Stimulated activated naive CD8-positive, alpha-beta T cell treated with anti-CD3 and anti-CD28 coated beads, Interleukin-15, Interleukin-2, amounts not matched to agents 100 ng/mL and 50 ng/mL, for 24 hours (primary cell): Measurements from ENCODE around the gene CALD1.

ENCODE experiments used
- H3K27ac Mint-ChIP-seq: one replicate; pipeline ENCODE4 v1.8.0; 2021; ENCODE audit warnings: mild to moderate bottlenecking, mixed read lengths
- H3K27me3 Mint-ChIP-seq: one replicate; pipeline ENCODE4 v1.8.0; 2021; ENCODE audit warnings: mixed read lengths
- H3K36me3 Mint-ChIP-seq: one replicate; pipeline ENCODE4 v1.8.0; 2021; ENCODE audit warnings: low read depth, mixed read lengths
- H3K4me1 Mint-ChIP-seq: one replicate; pipeline ENCODE4 v1.8.0; 2021; ENCODE audit warnings: low read depth, mixed read lengths
- H3K4me3 Mint-ChIP-seq: one replicate; pipeline ENCODE4 v1.8.0; 2021; ENCODE audit warnings: mild to moderate bottlenecking, mixed read lengths
- H3K9me3 Mint-ChIP-seq: one replicate; pipeline ENCODE4 v1.8.0; 2021; ENCODE audit warnings: mixed read lengths

Gene CALD1

GRCh38 chr7:134992626-134993179, 213.3 kb downstream of the CALD1 start:
- H3K36me3 Mint-ChIP-seq: peaks cover 63% of the 10 kb centered on the region
- H3K4me3 Mint-ChIP-seq: peak overlapping the region; percentile 56
- no peaks in the 10 kb centered on the region for H3K27me3 Mint-ChIP-seq
- peak overlapping the region; percentile 86 for H3K27ac Mint-ChIP-seq
- no peaks in the 10 kb centered on the region for H3K9me3 Mint-ChIP-seq
- H3K4me1 Mint-ChIP-seq: peaks cover 92% of the 10 kb centered on the region

GRCh38 chr7:134993877-134994456, 214.5 kb downstream of the CALD1 start:
- Mint-ChIP-seq H3K27ac (peak overlapping the region; percentile 87), H3K9me3 (no peaks in the 10 kb centered on the region), H3K4me3 (no peak overlapping the region), H3K36me3 (peaks cover 62% of the 10 kb centered on the region), H3K4me1 (peaks cover 83% of the 10 kb centered on the region), H3K27me3 (no peaks in the 10 kb centered on the region)

GRCh38 chr7:134995239-134996096, 216.0 kb downstream of the CALD1 start:
- H3K27me3 Mint-ChIP-seq: no peaks in the 10 kb centered on the region
- H3K9me3 Mint-ChIP-seq: no peaks in the 10 kb centered on the region
- H3K4me3 Mint-ChIP-seq: peak overlapping the region; percentile 51
- peaks cover 69% of the 10 kb centered on the region for H3K4me1 Mint-ChIP-seq
- peaks cover 57% of the 10 kb centered on the region for H3K36me3 Mint-ChIP-seq
- peak overlapping the region; percentile 86 for H3K27ac Mint-ChIP-seq

DNA sequence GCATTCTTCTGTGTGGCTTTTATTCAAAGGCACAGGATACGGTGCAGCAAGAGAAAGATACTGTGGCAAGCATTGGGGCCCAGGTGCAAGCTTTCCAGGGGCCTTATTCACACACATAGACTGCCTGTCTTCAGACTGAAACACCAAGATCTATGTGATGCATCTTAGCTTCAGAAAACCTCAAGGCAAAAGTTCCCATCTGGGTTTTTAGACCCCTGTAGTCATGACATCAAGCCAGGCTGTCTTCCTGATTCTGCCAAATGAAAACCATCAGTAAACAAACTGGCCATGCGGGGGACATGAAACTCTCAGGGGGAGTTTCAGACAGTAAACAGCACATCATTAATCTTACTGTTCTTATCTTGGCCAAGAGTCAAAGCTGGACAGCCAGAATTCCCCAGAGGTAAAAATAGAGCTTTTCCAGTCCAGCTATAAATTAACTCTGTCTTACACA, 216.7 kb downstream of the CALD1 start:
- Mint-ChIP-seq H3K36me3 (peaks cover 52% of the 10 kb centered on the region), H3K27ac (peak overlapping the region; percentile 86)

GRCh38 chr7:134997214-134997885, 217.9 kb downstream of the CALD1 start:
- Mint-ChIP-seq H3K4me3 (no peak overlapping the region), H3K4me1 (peaks cover 50% of the 10 kb centered on the region), H3K36me3 (peaks cover 44% of the 10 kb centered on the region), H3K27me3 (no peaks in the 10 kb centered on the region), H3K9me3 (peaks cover 7% of the 10 kb centered on the region), H3K27ac (no peak overlapping the region)

More for the DNA sequence above, 216.7 kb downstream of the CALD1 start:
- peak overlapping the region; percentile 51 for H3K4me3 Mint-ChIP-seq
- peaks cover 62% of the 10 kb centered on the region for H3K4me1 Mint-ChIP-seq
- H3K9me3 Mint-ChIP-seq: no peaks in the 10 kb centered on the region
- H3K27me3 Mint-ChIP-seq: no peaks in the 10 kb centered on the region

- Mint-ChIP-seq H3K4me3 (no peak overlapping the region), H3K27me3 (no peaks in the 10 kb centered on the region), H3K27ac (no peak overlapping the region), H3K9me3 (peaks cover 7% of the 10 kb centered on the region), H3K4me1 (peaks cover 32% of the 10 kb centered on the region), H3K36me3 (peaks cover 30% of the 10 kb centered on the region)
These were observed 219.7 kb downstream of the CALD1 start for GRCh38 chr7:134999136-134999535.

- Mint-ChIP-seq H3K27ac (no peak overlapping the region), H3K4me3 (no peak overlapping the region), H3K4me1 (peaks cover 8% of the 10 kb centered on the region), H3K36me3 (peaks cover 13% of the 10 kb centered on the region), H3K27me3 (no peaks in the 10 kb centered on the region), H3K9me3 (peaks cover 8% of the 10 kb centered on the region)
These were observed 222.1 kb downstream of the CALD1 start for GRCh38 chr7:135001390-135002165.

DNA sequence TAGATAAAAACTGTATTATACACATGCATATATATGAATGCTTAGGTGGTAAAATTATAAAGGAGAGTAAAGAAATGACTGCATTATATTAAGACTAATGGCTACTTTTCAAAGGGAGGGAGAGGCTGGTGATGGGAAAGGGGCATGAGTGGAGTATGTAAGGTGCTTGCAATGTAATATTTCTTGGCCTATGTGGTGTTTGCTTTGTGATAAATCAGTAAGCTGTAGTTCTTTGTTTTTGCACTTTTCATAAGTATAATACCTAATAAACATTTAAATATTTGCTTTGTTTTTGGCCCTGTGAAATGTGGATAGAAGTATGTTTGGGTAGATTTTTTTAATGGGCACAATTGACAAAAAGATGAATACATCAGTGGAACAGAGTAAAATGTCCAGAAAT, 232.8 kb downstream of the CALD1 start:
- Mint-ChIP-seq H3K4me3 (no peak overlapping the region), H3K9me3 (peaks cover 4% of the 10 kb centered on the region), H3K27ac (no peak overlapping the region), H3K27me3 (no peaks in the 10 kb centered on the region), H3K4me1 (no peaks in the 10 kb centered on the region), H3K36me3 (peaks cover 3% of the 10 kb centered on the region)
